Measurements from ENCODE around the gene BTNL9. TPM values are rescaled to one million over a fixed set of nuclear protein-coding genes. Genes with fewer than 3 reads are reported as not detected.

Gene BTNL9
- total RNA-seq, 4 donors from 2014 or later, result 14.5 to 28.6 (median 20.1) TPM

DNA sequence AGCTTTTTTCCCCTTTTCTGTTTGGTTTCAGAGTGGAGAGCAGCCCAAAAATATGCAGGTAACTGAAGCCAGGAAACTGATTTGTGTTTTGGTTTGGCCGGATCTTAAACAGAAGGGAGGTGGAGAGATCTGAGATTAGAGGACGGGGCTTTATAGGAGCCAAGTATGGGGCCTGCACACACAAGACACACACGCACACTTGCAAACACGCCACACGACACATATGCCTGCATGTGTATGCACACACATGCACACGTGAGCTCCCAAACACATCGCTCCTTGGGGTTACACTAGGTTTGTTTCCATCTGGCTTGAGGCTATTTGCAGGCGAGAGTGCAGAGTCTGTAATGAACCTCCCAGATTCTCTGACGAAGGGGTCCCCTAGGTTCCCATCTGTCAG lies 18.3 kb downstream of the BTNL9 start:
- TF ChIP-seq POLR2A (IDR thresholded peaks at IDR 0.05), result no peak
- TF ChIP-seq, protein P1, sequence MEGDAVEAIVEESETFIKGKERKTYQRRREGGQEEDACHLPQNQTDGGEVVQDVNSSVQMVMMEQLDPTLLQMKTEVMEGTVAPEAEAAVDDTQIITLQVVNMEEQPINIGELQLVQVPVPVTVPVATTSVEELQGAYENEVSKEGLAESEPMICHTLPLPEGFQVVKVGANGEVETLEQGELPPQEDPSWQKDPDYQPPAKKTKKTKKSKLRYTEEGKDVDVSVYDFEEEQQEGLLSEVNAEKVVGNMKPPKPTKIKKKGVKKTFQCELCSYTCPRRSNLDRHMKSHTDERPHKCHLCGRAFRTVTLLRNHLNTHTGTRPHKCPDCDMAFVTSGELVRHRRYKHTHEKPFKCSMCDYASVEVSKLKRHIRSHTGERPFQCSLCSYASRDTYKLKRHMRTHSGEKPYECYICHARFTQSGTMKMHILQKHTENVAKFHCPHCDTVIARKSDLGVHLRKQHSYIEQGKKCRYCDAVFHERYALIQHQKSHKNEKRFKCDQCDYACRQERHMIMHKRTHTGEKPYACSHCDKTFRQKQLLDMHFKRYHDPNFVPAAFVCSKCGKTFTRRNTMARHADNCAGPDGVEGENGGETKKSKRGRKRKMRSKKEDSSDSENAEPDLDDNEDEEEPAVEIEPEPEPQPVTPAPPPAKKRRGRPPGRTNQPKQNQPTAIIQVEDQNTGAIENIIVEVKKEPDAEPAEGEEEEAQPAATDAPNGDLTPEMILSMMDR (IDR thresholded peaks at IDR 0.05 in 4 of 5, conservative IDR thresholded peaks at IDR 0.05 in 1 of 5), result no peak
- H3K27me3 ChIP-seq, result peaks cover 63 to 67% (median 65%) of the 10 kb centered on the region in 3 donors
- H3K36me3 ChIP-seq, result no peaks in the 10 kb centered on the region
- H3K9me3 ChIP-seq, result no peaks in the 10 kb centered on the region
- in situ Hi-C loops (cut with MboI; ENCODE audit: low sequenced_read_pairs in 4 of 4), result no loop called here
- no peak overlapping the region for H3K4me3 ChIP-seq
- DNase-seq (no peak), ATAC-seq (no peak)
- intact Hi-C loops (cut with DNase I; ENCODE audit: low total_unique reads), result loop anchor here (10.0 kb wide), 1 partner anchor 194 kb away; the partner anchor contains the start of gene ZFP62
- H3K27ac ChIP-seq, result no peak overlapping the region
- H3K4me1 ChIP-seq, result peaks cover 0 to 3% of the 10 kb centered on the region in 2 donors

DNA sequence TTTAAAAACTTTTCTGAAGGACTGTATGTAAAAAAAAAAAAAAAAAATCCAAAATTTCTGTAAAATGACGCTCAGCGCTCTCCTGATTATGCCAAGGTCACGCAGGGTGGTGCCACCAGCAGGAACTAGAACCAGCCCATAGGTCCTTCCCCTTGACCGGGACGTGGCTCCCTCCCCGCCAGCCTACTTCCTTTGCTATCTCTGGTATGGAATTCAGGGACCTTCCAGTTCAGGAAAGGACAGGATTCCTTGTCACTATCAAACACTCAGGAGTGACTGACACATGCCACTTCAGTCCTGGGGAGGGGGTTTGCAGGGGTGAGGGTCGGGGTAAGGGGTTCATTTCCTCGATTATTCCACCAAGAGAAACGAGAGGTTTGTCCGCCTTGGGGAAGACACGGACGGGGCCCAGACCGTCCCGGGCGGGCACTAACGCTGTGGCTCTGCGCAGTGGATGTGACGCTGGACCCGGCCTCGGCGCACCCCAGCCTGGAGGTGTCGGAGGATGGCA lies 18.8 kb downstream of the BTNL9 start:
- H3K4me3 ChIP-seq, result no peak overlapping the region
- in situ Hi-C loops (cut with MboI; ENCODE audit: low sequenced_read_pairs in 4 of 4), result no loop called here

DNA sequence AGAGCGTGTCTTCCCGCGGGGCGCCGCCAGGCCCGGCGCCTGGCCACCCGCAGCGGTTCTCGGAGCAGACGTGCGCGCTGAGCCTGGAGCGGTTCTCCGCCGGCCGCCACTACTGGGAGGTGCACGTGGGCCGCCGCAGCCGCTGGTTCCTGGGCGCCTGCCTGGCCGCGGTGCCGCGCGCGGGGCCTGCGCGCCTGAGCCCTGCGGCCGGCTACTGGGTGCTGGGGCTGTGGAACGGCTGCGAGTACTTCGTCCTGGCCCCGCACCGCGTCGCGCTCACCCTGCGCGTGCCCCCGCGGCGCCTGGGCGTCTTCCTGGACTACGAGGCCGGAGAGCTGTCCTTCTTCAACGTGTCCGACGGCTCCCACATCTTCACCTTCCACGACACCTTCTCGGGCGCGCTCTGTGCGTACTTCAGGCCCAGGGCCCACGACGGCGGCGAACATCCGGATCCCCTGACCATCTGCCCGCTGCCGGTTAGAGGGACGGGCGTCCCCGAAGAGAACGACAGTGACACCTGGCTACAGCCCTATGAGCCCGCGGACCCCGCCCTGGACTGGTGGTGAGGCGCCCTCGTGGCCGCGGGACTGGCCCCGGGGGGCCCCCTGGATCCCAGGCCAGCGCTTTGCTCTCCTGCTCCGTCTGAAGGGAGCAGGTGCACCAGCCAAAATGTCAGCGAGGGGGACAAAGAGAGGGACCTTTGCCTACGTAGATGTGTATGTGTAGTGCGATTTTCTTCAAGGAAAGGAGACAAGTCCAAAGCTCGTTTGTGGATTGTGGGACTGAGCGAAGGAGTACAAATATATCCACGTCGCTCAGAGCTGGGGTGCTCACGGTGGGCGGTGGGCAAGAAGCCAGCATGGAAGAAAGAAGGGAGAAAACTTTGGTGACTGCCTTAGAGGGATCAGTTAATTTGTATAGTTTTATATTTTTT lies 19.5 kb downstream of the BTNL9 start:
- Histone ChIP-seq H3K27me3 (peaks cover 51 to 54% (median 52%) of the 10 kb centered on the region in 3 donors), H3K9me3 (no peaks in the 10 kb centered on the region), H3K4me1 (no peaks in the 10 kb centered on the region), H3K4me3 (no peak overlapping the region), H3K27ac (no peak overlapping the region), H3K36me3 (no peaks in the 10 kb centered on the region)
- no peak for TF ChIP-seq POLR2A (IDR thresholded peaks at IDR 0.05)
- TF ChIP-seq, protein P1 (IDR thresholded peaks at IDR 0.05 in 4 of 5, conservative IDR thresholded peaks at IDR 0.05 in 1 of 5), result no peak
- in situ Hi-C loops (cut with MboI; ENCODE audit: low sequenced_read_pairs in 4 of 4), result no loop called here
- intact Hi-C loops (cut with DNase I; ENCODE audit: low total_unique reads), result loop anchor here (10.0 kb wide), 1 partner anchor 195 kb away; the partner anchor contains the start of gene ZFP62
- no peak for DNase-seq
- ATAC-seq, result no peak

More for the DNA sequence above, 18.8 kb downstream of the BTNL9 start:
- H3K36me3 ChIP-seq, result no peaks in the 10 kb centered on the region
- no peaks in the 10 kb centered on the region for H3K4me1 ChIP-seq
- DNase-seq, result no peak
- no peak overlapping the region for H3K27ac ChIP-seq
- intact Hi-C loops (cut with DNase I; ENCODE audit: low total_unique reads), result loop anchor here (10.0 kb wide), 1 partner anchor 194 kb away; the partner anchor contains the start of gene ZFP62
- no peak for TF ChIP-seq POLR2A (IDR thresholded peaks at IDR 0.05)
- TF ChIP-seq, protein P1 (IDR thresholded peaks at IDR 0.05 in 4 of 5, conservative IDR thresholded peaks at IDR 0.05 in 1 of 5), result no peak
- no peaks in the 10 kb centered on the region for H3K9me3 ChIP-seq
- ATAC-seq, result no peak
- H3K27me3 ChIP-seq, result peaks cover 58 to 62% (median 60%) of the 10 kb centered on the region in 3 donors

GRCh38 chr5:181060231-181060590 lies 20.1 kb downstream of the BTNL9 start:
- DNase-seq (no peak), ATAC-seq (no peak)
- Histone ChIP-seq H3K9me3 (no peaks in the 10 kb centered on the region), H3K27me3 (peaks cover 47 to 49% (median 48%) of the 10 kb centered on the region in 3 donors), H3K27ac (no peak overlapping the region), H3K36me3 (no peaks in the 10 kb centered on the region), H3K4me3 (no peak overlapping the region), H3K4me1 (no peaks in the 10 kb centered on the region)
- intact Hi-C loops (cut with DNase I; ENCODE audit: low total_unique reads), result no loop called here
- TF ChIP-seq, protein P1 (IDR thresholded peaks at IDR 0.05 in 4 of 5, conservative IDR thresholded peaks at IDR 0.05 in 1 of 5), result no peak
- no peak for TF ChIP-seq POLR2A (IDR thresholded peaks at IDR 0.05)
- in situ Hi-C loops (cut with MboI; ENCODE audit: low sequenced_read_pairs in 4 of 4), result no loop called here
